Panc1 (cell line): ENCODE results near the gene SCP2.

Experiments used
- CTCF ChIP-seq: fragments of 450-650 bp; IDR thresholded peaks from 2 replicates; pipeline ENCODE4 v1.5.1; 2017; ENCODE audit warnings: mild to moderate bottlenecking
- POLR2AphosphoS5 ChIP-seq: IDR thresholded peaks from 2 replicates; pipeline ENCODE4 v1.6.1; 2012; ENCODE audit warnings: mild to moderate bottlenecking, low read depth, low read length, moderate library complexity

GRCh38 chr1:52973841-52974240 is 46.8 kb downstream of the SCP2 start:
- TF ChIP-seq CTCF = no peak
- no peak for TF ChIP-seq POLR2AphosphoS5
